ENCODE measurements around the gene SCIN.
A peak's percentile ranks its signal among the peaks of the same experiment; 100 is the strongest.
"Not testable (repeated sequence)": the region's sequence is repeated elsewhere in the genome, so short reads cannot be mapped to it uniquely, and the experiment has no call there.

Gene SCIN

DNA sequence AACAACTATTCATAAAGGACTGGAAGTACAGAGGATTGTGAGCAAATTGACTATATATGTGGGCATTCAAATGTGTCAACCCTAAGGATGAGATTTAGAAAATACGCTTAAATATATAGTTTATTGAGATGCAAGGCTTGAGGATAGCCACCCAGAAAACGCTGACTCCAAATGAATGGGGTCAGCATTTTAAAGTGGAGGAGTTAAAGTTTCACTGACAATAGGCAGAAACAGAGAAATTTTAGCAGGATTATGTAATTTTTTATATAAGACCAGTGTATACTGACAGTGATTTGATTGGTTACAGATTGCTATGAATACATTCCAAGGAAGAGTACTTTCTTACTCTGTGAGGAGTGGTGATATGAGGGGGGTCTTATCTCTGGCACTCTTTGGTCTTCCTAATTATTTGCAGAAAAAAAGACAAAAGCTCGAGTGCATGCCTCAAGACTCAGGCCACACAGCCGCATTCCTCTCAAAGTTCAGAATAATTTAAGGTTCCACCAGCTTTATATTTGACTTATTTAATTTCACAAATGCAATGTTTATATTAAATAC lies 78.3 kb downstream of the SCIN start:
- no peak for DNase-seq (ENCODE audit: low read depth)

DNA sequence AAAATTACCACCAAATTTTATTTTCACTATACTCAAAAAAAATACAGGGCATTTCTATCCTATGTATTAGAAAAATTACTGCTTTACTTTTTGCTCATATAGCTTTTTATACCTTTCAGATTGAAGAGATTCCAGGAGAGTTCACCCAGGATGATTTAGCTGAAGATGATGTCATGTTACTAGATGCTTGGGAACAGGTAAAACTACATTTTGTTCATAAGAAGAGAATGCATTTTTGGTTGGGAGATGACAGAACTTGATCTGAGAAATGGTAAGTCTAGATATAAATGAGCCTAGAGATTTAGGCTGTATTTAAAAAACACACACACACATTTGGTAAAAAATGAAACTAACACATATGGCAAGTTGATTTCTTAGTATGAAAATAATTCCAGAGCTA lies 78.8 kb downstream of the SCIN start:
- no peak for DNase-seq (ENCODE audit: low read depth)

DNA sequence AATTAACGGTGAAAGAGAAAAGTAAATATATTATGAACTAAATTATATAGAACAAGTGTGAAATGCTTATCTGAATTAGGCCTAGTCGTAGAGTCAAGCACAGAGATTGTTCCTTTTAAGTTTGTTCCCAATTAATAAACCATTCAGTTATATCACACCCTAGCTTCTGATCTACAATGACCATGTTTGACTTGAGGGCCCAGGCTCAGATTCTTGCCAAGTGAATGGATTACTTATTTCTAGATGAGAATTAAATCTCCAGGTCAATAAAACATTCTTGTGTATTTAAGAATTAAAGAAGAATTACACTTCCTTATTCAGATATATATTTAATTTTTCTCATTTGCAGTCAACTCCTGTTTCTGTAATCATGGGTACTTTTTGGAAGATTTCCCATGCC lies 79.6 kb downstream of the SCIN start:
- DNase-seq (ENCODE audit: low read depth) = no peak

DNA sequence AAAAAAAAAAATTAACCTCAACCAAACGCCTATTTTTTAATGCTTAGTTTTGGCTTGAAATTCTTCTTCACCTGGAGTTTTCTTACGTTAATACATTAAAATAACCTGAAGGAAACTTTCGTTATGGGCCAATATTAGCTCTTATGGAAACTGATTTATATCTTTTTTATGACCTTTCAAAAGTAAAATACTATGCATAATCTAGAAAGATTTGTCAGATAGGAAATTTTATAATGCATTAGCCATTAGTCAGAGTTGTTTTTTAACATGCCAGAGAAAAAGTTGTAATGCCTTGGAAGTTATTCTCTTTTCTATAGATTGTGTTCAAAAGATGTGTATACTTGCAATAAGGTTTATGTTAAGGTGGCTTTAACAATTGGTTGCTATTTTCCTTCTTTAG lies 82.6 kb downstream of the SCIN start:
- DNase-seq (ENCODE audit: low read depth) = no peak

DNA sequence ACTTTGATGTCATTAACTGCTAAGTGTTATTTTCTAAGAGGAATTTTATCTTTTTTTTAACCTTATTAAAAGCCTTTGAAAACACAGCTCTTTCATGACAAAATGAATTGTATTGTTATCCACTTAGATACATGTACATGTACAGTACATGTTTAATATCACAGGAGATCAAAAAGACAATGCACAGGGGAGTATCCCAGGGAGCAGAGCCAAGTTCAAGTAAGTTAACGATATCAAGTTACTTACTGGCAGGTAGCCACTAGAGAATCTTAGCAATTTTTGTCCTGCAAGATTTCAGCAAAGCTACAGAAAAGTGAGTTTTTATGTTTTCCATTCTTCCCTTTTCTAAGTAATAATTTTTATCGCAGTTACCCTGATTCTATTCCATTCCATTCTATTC lies 83.0 kb downstream of the SCIN start:
- DNase-seq (ENCODE audit: low read depth) = no peak

DNA sequence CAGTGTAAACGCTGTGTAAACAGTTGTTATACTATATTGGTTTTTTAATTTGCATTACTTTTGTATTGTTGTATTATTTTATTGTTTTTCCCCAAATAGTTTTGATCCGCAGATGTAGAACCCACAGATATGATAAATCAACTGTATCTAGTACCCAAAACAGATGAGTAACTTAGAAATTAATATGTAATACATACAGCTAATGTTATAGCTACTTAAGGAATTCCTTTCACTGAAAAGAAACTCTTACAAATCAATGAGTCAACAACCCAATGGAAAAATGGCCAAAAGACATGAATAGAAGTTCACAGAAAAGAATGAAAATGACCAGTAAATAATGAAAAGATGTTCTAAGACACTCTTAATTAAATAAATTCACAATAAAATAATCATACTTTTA lies 84.6 kb downstream of the SCIN start:
- DNase-seq (ENCODE audit: low read depth) = no peak

DNA sequence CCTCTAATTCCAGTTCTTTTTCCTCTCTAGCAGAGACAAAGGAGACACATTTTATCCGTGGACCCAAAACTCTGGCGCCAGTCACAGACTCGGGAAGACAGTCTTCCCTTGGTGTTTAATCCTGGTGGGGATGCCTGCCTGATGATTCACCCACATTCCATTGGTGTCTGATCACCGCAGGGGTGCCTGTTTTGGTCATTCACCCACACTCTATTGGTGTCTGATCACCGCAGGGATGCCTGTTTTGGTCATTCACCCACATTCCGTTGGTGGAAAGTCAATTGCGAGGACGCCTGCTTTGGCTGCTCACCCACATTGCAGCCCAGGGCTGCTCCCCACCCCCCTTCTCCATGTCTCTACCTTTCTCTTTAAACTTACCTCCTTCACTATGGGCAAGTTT lies 89.9 kb downstream of the SCIN start:
- DNase-seq (ENCODE audit: low read depth) = not testable (repeated sequence)

DNA sequence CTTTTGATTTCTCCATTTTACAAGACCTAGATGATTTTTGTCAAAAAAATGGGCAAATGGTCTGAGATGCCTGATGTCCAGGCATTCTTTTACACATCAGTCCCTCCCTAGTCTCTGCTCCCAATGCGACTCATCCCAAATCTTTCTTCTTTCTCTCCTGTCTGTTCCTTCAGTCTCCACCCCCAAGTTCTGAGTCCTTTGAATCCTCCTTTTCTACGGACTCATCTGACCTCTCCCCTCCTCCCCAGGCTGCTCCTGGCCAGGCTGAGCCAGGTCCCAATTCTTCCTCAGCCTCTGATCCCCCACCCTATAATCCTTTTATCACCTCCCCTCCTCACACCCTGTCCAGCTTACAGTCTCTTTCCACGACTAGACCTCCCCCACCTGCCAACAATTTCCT lies 90.5 kb downstream of the SCIN start:
- DNase-seq (ENCODE audit: low read depth) = not testable (repeated sequence)

DNA sequence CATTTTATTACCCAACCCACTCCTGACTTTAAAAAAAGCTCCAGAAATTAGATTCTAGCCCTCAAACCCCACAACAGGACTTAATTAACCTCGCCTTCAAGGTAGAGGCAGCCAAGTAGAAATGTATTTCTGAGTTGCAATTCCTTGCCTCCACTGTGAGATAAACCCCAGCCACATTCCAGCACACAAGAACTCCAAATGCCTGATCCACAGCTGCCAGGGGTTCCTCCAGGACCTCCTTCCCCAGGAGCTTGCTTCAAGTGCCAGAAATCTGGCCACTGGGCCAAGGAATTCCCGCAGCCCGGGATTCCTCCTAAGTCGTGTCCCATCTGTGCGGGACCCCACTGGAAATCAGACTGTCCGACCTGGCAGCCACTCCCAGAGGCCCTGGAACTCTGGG lies 91.1 kb downstream of the SCIN start:
- DNase-seq (ENCODE audit: low read depth) = no peak

DNA sequence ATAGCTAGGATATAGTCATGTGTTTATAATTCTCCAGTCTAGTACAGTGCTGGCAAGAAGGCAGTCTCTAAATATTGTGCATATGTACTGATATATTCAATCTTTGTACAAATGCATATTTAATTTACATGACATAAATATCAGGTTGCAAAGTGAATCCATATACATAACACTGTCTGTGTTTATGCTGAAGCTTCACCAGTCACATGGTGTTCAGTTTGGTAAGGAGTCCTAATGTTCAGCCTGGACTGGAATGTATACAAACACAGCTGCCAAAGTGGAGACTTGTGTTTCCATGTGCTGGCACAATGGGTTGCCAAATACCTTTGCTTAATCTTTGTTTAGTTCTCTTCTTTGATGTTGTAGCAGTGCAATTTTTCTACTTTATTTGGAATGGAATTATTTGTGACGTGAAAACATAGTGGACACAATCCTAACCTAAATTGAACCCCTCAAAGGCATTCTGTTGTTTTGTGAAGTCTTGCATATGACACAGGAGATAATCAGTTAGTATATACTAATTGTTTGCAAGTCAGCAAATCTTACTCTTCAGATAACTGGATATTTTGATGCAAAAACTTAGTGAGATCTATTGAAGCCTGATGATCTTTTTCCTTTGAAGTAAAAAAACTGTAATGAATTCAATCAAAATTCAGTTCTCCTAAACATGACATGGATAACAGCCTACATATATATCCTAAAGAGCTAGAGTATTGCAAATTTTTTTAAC lies 99.6 kb downstream of the SCIN start:
- no peak for DNase-seq (ENCODE audit: low read depth)

DNA sequence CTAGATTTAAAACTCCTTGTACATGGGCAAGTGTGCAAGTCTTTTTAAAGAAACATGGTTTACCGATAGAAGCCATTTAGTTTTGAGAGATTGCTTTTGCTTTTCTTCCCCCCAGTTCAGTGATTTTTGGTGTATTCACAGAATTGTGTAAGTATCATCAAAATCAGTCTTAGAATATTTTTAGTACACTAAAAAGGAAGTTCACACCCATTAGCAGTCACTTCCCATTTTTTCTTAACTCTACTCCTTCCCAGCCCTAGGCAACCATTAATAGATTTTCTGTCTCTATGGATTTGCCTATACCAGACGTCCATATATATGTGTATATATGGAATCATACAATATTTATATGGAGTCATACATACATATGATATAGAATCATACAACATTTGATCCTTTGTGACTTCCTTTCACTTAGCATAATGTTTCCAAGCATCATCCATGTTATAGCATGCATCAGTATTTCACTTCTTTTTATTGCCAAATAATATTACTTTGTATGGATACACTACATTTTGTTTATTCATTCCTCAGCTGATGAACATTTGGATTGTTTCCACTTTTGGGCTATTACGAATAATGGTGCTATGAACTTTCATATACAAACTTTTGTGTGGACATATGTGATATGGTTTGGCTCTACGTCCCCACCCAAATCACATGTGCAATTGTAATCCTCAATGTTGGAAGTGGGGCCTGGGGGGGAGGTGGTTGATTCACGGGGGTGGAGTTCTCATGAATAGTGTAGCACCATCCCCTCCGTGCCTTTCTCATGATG lies 100.4 kb downstream of the SCIN start:
- no peak for DNase-seq (ENCODE audit: low read depth)

DNA sequence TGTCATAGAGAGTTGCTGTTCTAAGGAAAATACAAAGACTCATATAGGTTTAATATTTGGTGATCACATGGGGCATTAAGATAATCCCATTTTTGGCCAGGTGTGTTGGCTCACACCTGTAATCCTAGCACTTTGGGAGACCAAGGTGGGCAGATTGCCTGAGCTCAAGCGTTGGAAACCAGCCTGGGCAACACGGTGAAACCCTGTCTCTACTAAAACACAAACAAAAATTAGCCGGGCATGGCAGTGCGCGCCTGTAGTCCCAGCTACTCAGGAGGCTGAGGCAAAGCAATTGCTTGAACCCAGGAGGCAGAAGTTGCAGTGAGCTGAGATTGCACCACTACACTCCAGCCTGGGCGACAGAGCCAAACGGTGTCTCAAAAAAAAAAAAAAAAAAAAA lies 102.9 kb downstream of the SCIN start:
- not testable (repeated sequence) for DNase-seq (ENCODE audit: low read depth)

DNA sequence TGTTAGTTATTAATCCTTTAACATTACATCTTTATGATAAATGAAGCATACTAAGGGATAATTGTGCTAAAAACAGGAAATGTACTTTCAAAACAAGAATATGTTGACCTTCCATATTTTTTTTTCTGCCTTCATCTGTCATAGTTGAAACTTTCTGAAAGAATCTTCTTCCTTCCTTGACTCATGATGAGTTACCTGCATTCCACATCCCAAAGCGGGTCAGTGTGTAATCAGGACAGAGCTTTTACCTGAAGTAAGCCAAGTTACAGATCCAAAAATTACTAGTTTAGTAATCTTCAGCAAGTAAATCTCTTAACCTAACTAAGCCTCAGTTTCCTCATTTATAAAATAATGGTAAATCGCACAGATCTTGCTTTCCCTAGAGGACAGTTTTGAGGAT lies 103.5 kb downstream of the SCIN start:
- DNase-seq (ENCODE audit: low read depth) = no peak

DNA sequence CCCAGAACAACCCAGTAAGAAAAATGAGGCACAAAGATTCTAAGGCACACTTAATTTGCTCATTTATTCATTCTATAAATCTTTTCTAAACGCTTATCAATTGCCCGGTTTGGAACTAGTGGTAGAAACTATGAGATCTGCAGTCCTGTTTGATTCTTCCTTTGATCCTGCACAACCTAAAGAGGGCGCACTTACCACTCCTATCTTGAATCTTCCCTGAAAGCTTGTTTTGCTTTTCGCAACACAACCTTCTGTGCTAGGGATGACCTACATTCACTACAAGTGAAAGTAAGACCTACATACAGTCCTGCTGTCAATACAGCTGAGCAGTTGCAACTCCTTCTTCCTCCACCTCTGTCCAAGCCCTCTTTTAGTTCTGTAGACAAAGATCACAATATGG lies 104.3 kb downstream of the SCIN start:
- peak; percentile 11 for DNase-seq (ENCODE audit: low read depth)

DNA sequence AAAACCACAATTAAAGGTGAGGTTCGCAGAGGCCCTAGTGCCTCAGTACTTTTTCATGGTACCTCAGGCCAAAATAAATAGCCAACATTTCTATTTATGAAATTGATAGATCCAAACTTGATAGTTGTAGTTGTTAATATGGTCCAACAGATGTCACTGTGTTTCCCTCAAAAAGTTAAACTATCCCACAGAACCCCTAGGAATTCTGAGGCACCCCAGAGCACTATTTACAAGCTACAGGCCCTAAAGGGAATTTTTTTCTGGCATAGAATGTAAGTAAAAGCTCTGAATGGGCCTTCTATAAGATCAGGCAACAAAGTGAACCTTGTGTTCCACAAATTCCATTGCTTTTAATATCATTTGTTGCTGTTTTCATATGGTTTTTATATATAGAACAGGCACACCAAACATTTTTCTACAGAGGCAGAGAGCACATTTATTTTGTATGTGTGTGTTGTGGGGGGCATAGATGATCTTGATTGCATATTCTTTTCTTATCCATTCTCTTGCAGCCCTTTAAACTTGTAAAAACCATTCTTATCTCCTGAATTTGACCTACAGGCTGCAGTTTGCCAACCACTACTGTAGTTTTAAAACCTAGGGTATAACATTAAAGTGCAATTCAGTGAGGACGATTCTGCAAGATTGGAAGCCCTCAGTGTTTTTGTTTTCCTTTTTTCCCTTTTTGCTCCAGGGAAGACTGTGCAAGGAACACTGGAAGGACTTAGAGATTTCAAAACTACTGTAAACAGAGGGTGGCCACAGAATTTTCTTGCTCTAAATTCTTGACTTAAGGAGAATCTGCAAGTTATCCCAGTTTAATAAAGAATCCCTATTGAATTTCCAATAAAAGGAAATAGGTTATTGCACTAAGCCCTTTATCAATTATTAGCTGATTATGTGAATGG lies 113.4 kb downstream of the SCIN start:
- DNase-seq (ENCODE audit: low read depth) = no peak

DNA sequence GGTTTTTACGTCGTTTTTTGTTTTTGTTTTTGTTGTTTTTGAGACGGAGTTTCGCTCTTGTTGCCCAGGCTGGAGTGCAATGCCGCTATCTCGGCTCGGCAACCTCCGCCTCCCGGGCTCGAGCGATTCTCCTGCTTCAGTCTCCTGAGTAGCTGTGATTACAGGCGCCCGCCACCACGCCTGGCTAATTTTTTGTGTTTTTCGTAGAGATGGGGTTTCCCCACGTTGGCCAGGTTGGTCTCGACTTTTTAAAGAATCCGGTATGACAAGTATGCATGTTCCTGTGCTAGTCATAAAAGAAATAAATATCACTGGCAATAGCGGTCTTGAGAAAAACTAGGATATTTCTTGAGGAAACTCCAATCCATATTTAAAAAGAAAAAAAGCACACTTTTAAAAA lies 114.2 kb downstream of the SCIN start:
- no peak for DNase-seq (ENCODE audit: low read depth)

DNA sequence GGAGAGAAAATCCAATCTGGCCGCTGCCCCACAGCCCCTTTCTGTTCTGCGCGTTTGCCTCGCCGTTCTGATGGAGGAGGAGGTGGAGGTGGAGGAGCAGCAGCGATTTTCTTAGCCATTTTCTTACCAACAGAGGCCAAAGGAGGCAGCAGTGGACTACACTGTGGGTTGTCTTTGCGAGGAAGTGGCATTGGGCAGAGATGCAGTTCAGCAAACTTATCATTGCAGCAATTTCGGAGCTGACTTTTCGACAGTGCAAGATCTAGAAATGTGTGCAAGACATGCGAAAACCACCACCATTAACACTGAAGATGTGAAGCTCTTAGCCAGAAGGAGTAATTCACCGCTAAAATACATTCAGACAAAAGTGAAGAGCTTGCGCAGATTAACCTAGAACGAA lies 115.0 kb downstream of the SCIN start:
- peak; percentile 11 for DNase-seq (ENCODE audit: low read depth)

DNA sequence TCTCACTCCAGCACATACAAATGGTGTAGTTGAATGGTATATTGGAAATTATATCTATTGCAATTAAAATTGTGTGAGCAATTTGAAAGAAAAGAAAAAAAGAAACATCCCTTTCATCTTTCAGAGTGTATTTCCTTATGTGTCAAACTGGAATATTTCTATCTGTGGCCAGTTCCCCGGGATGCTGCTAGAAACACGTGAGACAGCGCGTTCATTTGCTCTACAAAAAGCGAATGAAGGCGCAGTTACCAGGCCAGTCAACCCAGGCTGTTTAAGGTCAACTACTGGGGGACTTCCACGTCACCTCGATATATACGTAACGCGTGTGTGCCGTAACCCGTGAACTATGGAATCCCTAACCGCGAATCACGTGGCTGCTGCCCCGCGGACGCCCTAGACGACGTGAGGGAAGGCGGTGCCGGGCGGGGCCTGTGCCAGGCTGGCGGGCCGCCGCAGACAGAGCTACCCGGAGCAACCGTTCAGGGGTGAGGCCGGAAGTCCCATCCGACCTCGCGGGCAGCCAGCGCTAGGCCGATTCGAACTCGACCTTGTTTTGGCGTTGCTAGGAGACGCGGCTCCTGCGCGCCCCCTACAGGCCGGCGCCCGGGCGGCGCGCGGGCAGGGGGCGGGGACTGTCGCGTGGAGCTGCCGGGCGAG lies 115.8 kb downstream of the SCIN start:
- DNase-seq (ENCODE audit: low read depth) = peak; percentile 89

DNA sequence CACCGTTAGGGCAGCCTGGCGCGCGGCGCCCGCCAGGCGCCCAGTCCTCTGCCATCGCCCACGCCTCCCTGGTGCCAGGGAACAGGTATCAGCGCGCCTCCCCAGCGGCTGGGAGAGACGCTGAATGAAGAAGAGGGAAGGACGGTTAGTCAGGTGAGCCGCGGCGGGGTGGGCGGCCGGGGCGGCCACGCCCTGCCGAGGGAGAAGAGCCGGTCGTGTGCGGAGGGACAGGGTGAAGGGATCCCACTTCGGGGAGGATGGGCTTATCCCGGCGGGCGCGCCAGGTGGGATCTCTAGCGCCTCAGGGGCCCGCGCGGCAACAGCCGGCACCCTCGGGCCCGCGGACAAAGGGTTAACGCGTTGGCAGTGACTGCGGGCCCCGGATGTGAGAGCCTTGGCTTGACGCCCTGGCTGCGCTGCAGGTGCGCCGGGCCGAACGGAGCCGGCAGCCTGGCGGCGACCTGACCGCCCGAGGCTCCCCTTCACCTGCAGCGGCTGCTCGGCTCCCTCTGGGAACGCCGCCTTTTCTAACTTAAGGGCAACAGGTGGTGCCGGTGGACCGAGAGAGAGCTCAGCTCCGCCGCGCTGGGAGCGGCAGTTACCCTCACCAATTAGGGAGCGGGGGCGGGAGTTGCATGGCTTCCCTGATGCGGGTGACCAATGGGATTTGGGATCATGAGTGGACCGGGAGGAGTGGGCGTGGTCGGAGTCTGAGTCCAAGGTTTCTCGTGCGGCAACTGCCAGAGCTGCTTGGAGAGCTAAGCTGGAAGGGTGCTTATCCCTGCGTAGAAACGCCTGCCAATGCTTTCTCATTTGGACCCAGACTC lies 116.6 kb downstream of the SCIN start, which contains the start of gene ARL4A:
Gene ARL4A, plus strand, starts transcription at position 743 of the 827 bp plus-strand sequence. CDS start 622 bp downstream, outside the sequence.
- peak; percentile 75 for DNase-seq (ENCODE audit: low read depth)

DNA sequence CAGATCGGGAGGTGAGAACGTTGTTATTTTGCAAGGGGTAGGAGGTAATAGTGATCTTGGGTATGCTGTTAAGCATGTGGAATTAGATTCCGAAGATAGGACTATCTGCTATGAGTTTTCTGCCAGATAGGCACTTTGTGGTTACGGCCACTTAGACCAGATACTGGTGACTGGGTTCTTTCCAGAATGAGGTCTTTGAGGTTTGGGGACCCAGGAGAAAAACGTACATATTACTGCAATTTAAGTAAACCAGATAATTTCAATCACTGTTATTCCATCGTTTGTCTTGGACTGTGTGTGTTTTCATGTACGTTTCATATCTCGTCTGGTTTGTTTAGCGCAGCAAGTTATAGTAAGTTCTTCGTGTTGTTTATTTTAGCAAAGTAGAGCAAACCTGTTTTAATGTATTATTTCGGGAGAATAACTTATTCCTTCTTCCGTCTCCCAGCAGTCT lies 117.2 kb downstream of the SCIN start:
- DNase-seq (ENCODE audit: low read depth) = no peak

Data from stimulated activated CD8-positive, alpha-beta memory T cell treated with anti-CD3 and anti-CD28 coated beads, Interleukin-12 subunit alpha, Interleukin-12 subunit beta, amount 100 ng/mL, for 1 hour (primary cell).